HG03097 (cell line): ENCODE data around the gene APMAP.
"Not testable (repeated sequence)": the region's sequence is repeated elsewhere in the genome, so short reads cannot be mapped to it uniquely, and the experiment has no call there.

Experiments
- ATAC-seq: cut with Tn5 transposase; IDR thresholded peaks from one replicate; pipeline ENCODE4 v1.9.1; 2021; ENCODE audit not compliant: unreplicated experiment, low FRiP score

The APMAP gene

DNA sequence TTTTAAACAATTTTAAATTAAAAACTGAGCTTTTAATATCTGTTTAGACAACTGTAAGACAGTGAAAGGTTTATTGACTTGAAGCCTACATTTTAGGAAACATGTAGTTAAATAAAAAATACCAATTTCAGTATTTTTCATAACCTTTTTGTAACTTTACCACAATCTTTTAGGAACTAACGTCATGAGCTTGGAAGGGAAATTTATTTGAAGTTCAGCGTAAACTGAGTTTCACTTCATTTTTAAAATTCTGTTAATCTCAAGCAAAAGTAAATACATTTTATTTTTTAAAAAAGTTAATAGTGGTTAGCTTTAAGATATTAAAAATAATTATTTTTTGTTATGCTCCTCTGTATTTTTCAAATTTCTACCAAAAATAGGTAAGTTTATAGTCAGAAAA, 38.0 kb downstream of the APMAP start:
- ATAC-seq, result no peak

- ATAC-seq, result no peak
These were observed 38.4 kb downstream of the APMAP start for GRCh38 chr20:24954151-24954550.

- no peak for ATAC-seq
These were observed 38.9 kb downstream of the APMAP start for GRCh38 chr20:24953621-24954133.

DNA sequence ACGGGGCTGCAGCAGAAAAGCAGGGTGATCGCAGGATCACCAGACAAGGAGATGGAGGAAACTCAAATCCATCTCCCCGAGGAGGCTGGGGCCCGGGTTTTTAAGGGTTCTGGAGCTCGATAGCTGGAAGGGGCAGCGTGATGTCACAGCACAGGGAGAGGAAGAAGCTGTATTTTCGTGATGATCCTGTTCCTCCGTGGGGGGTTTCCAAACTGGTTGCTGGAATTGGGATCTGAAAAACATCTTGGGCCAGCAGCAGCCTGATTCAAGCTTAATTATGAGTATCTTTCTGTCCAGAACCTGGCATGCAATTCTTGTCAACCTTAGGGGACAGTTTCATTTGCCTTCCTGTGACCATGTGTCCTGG, 39.4 kb downstream of the APMAP start:
- ATAC-seq, result no peak

DNA sequence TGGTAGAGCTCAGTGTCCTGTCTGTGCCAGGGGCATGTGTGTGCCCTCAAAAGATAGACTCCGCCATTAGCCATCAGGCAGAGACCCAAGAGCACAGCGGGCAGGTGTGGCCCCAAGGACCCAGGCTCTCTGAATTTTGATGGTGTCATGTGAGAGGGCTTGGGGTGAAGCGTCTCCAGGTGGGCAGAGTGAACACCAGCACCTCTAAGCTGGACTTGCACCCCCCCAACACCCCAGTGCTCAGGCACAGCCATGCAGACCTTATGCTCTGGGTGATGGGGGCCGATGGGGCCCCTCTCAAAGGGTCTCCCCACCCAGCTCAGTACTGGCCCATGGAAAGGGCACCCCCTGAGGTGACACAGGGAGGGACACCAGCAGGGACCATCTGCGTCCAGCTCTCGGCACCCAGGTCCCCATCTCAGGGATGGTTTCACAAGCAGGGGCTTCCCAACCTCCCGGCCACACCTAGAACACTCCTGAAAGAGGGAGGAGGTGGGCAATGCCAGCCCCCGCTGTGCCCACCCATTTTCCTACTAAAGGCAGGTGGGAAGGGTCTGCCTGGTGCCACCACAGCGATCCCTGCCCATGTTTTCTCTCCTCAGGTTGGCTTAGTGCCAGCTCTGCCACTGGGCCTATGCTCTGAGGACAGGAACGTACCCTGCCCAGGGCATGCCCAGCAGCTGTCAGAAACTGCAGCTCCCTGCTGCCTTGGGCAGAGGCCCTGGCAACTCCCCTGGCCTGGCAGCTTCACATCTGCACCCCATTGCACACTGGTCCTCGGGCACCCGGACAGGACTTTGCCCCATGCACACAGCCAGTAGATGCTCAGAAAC, 40.0 kb downstream of the APMAP start:
- no peak for ATAC-seq

- ATAC-seq, result no peak
These were observed 40.9 kb downstream of the APMAP start for GRCh38 chr20:24951536-24952083.

GRCh38 chr20:24950836-24951525, 41.6 kb downstream of the APMAP start:
- ATAC-seq, result no peak

DNA sequence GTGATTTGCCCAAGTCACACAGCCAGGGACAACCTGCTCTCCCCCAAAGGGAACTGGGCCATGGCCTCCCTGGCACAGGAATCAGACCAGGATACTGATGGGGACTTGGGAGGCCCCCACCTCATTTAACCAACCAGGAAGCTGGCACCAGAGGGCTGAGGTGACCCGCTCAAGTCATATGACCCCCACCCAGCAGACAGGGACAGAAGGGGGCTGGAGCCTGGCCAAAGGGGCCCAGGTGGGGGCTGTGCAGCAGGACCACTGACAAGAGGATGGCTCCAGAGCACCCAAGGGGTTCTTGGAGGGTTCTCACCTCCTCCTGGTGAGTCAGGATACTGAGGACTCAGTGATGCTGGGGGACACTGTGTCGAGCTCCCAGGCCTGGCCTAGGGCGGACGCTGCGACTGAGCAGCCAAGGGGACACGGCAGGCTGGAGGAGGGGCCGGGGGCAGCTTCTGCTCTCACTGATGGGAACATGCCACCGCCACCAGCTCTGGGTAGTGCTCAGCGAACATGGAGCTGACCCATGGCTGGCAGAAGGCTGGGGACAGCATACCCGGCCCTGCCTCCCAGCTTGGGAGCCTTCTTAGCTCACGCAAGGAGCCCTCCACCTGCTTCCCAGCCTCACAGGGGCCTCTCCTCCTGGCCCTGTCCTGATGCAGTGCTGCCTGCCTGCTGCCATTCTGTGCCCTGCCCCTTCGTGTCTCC, 42.3 kb downstream of the APMAP start:
- no peak for ATAC-seq

- no peak for ATAC-seq
These were observed 42.8 kb downstream of the APMAP start for GRCh38 chr20:24949756-24950127.

DNA sequence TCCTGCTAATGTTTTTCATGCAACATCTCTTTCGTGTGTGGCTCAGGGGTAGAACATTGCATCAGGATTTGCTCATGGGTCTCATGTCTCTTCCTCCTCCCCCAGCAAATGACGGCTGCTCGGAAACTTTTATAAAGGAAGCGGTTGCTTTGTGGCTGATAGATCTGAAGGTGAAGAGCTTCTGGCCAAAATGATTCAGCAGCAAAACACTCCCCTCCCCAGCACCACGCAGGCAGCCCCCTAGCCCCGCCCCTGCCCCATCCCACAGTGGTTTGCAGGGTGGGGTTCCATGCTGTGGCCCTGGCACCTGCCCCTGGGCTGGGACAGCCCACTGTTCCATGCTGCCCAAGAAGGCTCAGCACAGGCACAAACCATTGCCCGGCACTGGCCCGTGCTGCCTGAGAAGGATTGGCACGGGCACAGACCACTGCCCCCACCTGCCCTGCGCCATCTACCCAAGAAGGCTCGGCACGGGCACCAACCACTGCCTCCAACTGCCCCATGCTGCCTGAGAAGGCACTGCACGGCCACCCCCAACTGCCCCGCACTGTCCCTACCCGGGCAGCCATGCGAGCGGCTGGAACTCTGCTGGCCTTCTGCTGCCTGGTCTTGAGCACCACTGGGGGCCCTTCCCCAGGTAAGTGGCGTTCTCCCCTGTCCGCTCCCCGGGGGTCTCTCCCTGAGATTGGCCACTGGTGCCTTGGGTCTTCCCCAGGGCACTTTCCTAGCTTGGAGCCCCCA, 43.4 kb downstream of the APMAP start, which contains the start of gene CST7:
TSS of gene CST7 (plus strand) at position 331 of the 741 bp plus-strand sequence. CDS start at position 568, 237 bp downstream.
- ATAC-seq, result peak; percentile 66

- not testable (repeated sequence) for ATAC-seq
These were observed 44.1 kb downstream of the APMAP start for GRCh38 chr20:24948396-24948938.

DNA sequence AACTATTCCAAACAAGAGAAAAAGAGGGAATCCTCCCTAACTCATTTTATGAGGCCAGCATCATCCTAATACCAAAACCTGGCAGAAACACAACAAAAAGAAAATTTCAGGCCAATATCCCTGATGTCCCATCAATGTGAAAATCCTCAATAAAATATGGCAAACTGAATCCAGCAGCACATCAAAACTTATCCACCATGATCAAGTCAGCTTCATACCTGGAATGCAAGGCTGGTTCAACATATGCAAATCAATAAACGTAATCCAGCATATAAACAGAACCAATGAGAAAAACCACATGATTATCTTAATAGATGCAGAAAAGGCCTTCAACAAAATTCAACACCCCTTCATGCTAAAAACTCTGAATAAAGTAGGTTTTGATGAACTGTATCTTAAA, 46.2 kb downstream of the APMAP start:
- ATAC-seq, result not testable (repeated sequence)

- no peak for ATAC-seq
These were observed 48.8 kb downstream of the APMAP start for GRCh38 chr20:24943731-24944130.

DNA sequence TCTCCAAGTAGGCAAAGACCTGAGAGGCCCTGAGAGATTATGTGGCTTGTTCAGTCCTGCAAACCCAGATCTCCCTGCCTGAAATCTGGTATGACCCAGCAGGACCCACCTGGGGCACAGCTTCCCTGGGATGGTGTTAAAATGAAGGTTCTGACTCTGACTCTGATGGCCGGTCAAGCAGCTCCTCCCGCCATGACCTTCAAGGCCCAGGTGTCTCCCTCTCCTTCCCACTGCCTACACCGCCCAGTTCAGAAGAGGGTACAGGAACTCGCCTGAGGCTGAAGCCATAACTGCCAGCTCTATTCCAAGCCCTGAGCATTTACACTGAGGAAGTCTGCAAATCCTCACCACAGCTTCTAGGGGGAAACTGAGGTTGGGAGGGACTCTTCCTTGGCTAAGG, 49.4 kb downstream of the APMAP start:
- no peak for ATAC-seq

GRCh38 chr20:24942679-24943078, 49.9 kb downstream of the APMAP start:
- ATAC-seq, result no peak

DNA sequence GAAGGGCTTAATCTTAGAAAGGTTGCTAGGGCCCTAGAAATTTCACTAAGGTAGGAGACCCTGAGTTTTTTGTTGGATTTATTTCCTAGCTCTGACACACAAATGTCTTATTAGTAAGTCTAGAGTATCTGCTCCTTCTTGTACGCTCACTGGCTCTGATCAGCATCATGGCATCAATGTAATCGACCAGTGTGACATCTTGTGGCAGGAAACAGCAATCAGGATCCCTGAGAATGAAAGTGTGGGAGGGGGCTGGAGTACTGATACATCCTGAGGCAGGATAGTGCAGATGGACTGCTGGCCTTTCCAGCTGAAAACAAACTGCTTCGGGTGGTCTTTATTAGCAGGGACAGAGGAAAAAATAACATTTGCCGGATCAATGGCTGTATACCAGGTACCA, 53.5 kb downstream of the APMAP start:
- no peak for ATAC-seq

GRCh38 chr20:24938498-24938897, 54.1 kb downstream of the APMAP start:
- ATAC-seq, result no peak

- ATAC-seq, result no peak
These were observed 55.0 kb downstream of the APMAP start for GRCh38 chr20:24937579-24937978.

- ATAC-seq, result no peak
These were observed 55.8 kb downstream of the APMAP start for GRCh38 chr20:24936526-24937407.
